Lower leg skin (tissue), 3 donors: Measurements from ENCODE around the gene PPIF.

Experiments
- POLR2A ChIP-seq, 2 donors: fragments of 450-650 bp; IDR thresholded peaks; one replicate each; pipeline ENCODE4 v1.6.1; 2016 to 2017; ENCODE audit warnings: antibody characterized with exemption in 2 of 2, mild to moderate bottlenecking in 1 of 2, moderate library complexity in 1 of 2
- TF ChIP-seq, protein P1 (sequence below), 3 donors: fragments of 450-650 bp; IDR thresholded peaks; one replicate each; pipeline ENCODE4 v1.5.1; 2016; ENCODE audit warnings: antibody characterized with exemption in 3 of 3, mild to moderate bottlenecking in 3 of 3, moderate library complexity in 2 of 3

DNA sequence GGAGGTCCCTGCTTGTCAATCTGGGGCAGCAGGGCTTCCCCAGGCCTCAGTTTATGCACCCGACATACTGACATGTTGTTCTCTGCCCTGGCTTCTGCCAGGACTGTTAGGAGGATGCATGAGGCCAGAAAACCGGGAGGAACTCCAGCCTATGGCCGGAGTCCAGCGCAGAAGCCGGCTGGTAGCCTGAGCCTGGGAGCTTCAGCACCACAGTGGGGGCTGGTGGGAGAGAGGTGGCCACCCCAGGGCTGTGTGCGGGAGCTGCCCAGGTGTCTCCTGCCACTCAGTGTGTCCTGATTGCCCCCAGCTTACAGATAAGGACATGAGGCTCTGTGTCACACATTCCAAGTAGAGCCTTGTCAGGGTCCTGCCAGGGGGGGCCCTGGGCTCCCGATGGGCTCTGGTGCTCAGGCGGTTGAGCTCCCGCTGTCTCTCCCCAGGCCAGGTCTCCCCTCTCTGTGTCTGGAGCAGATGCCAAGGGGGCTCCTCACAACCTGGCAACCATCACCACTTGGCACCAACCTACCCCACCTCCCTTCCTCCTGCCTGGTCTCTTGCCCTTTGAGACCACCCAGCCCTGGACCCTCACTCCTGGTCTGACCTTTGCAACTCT is 32.3 kb downstream of the PPIF start:
- TF ChIP-seq, protein P1, sequence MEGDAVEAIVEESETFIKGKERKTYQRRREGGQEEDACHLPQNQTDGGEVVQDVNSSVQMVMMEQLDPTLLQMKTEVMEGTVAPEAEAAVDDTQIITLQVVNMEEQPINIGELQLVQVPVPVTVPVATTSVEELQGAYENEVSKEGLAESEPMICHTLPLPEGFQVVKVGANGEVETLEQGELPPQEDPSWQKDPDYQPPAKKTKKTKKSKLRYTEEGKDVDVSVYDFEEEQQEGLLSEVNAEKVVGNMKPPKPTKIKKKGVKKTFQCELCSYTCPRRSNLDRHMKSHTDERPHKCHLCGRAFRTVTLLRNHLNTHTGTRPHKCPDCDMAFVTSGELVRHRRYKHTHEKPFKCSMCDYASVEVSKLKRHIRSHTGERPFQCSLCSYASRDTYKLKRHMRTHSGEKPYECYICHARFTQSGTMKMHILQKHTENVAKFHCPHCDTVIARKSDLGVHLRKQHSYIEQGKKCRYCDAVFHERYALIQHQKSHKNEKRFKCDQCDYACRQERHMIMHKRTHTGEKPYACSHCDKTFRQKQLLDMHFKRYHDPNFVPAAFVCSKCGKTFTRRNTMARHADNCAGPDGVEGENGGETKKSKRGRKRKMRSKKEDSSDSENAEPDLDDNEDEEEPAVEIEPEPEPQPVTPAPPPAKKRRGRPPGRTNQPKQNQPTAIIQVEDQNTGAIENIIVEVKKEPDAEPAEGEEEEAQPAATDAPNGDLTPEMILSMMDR (IDR thresholded peaks at IDR 0.05): no peak
- TF ChIP-seq POLR2A (IDR thresholded peaks at IDR 0.05): no peak
